SW480 (cell line): ENCODE results near the gene FLT1.

Experiments used
- DNase-seq: peaks from one replicate; pipeline ENCODE4 v3.0.0-alpha.2; 2016; ENCODE audit warnings: low spot score

Gene FLT1

GRCh38 chr13:28342251-28342650 is 152.7 kb downstream of the FLT1 start:
- DNase-seq: no peak

DNA sequence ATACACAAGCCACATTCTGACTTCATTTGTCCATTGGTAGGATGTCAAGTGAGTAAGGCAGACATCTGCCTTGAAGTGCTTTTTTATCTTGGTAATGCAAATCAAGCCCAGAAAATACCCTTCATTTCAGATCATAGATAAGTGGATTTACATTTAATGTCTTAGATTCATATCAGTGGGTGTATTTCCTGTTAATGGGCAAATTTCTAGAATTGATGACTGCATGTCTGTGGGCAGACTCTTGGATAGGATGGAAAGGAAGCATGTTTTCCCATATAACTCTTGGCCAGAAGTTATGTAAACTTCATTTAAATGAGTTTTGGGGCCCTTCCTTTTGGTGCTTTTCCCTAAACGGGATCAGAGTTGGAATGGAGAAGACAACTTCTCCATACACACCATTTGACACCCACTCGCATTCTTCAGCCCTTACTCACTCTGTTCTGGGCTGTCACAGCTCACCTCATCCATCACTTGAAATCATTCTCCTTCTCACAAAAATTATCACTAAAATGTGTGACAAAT is 154.6 kb downstream of the FLT1 start:
- peak; percentile 61 for DNase-seq

- no peak for DNase-seq
These were observed 155.5 kb downstream of the FLT1 start for GRCh38 chr13:28339419-28339818.

GRCh38 chr13:28338742-28339141 is 156.2 kb downstream of the FLT1 start:
- no peak for DNase-seq

GRCh38 chr13:28338006-28338574 is 156.8 kb downstream of the FLT1 start:
- DNase-seq: no peak

DNA sequence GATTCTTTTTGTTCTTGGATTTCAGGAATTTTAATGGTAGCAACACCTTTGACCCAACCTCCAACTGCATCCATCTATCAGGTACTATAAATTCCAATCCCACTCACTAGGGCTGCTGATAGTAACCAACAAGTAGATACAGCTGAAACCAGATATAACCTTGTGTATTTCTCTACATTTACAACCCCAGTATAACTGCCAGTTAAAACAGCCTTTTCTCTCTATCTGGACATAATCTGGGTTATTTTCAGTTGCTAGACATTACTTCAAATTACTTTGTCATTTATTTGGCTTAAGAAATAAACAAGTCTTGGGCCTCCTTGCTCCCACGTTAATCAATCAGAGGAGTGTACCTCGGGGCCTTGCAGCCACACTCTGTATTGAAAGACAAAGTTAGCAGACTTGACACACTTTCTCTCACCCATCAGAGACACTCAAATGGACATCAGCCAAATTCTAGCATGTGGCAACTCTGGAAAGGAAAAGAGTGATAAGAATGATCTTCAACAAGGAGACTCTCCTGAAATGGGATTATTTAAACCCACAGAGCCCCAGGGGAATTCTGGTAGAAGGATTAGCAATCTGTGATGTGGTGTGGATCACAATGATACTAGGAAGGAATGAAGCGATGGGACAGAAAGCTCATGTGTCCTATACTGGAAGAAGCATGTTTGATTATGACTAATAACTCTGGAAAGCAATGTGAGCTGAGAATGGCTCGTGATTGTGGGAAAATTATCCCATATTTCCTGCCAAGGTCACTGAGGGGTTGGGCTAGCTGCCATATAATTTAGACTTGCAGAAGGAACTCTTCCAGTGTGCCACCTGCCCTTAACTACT is 157.5 kb downstream of the FLT1 start:
- peak; percentile 19 for DNase-seq

DNA sequence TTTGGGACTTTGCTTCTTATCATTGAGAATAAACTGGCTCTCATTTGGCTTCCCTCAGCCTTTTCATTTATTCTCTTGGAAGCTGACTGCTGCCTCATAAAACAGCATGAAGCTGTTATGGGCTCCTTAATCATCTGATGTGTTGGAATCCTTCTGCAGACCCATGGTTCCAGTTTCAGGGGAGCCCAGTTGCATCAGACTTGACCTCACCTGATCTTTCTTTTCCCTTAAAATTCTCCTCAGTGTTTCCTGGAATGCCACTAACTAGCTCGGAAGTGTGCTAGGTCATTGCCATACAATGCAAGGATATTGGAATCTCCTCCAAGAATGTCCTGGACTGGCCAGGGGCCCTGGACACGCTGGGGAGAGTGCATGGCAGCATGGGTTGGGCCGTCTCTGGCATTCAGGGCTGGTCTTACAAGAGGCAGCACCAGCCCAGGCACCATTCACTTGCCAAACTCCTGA is 158.7 kb downstream of the FLT1 start:
- DNase-seq: no peak

- no peak for DNase-seq
These were observed 161.6 kb downstream of the FLT1 start for GRCh38 chr13:28333204-28333881.

- DNase-seq: no peak
These were observed 165.4 kb downstream of the FLT1 start for GRCh38 chr13:28329395-28330158.

DNA sequence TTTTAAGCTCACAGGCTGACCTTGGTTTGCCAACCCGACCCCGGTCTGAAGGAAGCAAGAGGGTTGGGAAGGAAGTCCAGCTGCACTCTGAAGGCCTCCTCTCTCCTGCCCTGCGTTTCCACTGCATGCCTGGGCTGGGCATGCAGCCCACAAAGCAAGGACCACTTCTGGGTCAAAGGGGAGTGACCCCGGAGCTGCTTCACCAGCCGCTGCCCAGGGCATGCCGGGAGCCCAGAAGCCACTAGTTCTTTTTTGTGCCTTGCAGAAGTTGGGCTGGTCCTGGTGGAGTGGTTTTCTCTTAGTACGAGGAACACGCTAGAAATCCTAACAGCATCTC is 166.7 kb downstream of the FLT1 start:
- no peak for DNase-seq

- no peak for DNase-seq
These were observed 167.3 kb downstream of the FLT1 start for GRCh38 chr13:28327373-28328270.

GRCh38 chr13:28326056-28326455 is 168.9 kb downstream of the FLT1 start:
- DNase-seq: no peak

DNA sequence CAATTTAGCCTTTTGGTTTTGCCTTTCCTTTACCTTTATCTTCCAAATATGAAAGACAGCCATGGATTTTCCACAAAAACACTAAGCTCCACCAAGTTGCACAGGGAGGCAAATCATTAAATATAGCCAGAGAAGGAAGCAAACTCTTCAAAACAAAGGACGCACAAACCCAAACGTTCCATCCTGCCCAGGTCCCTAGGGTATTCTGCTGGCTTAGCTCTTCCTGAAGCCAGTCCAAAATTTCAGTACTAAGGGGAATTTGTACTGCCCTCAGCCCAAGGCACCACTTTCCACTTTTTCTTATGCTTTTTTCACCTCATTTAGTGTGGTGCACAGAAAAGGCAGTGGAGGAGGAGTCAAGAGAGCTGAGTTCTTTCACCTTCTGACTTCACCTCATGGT is 169.9 kb downstream of the FLT1 start:
- no peak for DNase-seq

- DNase-seq: peak; percentile 77
These were observed 170.6 kb downstream of the FLT1 start for GRCh38 chr13:28324181-28324789.

- DNase-seq: no peak
These were observed 172.5 kb downstream of the FLT1 start for GRCh38 chr13:28322256-28322905.

DNA sequence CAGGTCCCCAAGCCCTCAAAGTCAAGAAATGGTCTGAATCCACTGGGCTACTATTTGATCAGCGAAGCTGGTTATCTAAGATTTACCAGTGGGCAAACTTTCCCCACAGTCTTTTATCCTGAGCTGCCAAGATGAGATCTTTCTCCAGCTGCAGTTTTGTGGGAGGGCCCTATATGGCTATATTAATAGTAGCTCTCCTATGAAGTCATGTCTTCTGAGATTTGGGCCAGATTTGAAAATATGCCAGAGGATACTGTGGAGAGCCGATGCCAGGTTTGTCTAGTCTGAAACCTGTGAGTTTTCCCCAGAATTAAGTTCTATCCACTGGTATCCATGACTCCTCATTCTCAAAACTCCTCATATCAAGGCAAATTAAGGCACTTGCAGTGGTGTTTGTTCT is 173.2 kb downstream of the FLT1 start:
- no peak for DNase-seq

GRCh38 chr13:28320884-28321574 is 173.9 kb downstream of the FLT1 start:
- no peak for DNase-seq

GRCh38 chr13:28320209-28320608 is 174.7 kb downstream of the FLT1 start:
- DNase-seq: no peak

GRCh38 chr13:28319528-28319927 is 175.4 kb downstream of the FLT1 start:
- DNase-seq: no peak

DNA sequence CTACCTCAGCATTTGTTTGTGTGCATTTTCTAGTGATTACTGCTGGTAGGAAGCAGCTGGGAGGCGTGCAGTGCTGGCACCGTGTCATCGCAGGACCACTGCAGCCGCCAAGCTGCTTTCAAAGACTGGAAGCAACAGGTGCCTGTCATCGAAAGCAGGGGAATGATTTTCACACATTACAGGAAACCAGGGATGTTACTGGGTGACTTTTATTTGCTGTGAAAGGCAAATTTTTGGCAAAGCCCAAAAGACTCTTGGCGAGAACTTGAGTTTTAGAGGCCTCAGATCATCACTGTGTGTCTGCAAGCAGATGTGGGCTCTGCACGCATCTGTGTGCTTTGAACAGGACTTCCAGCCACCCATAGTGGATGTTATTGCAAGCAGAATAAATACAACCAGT is 176.4 kb downstream of the FLT1 start:
- no peak for DNase-seq
